Tibial nerve (tissue), 4 donors: ENCODE measurements around the gene PNPLA3. TPM values are rescaled to one million over a fixed set of nuclear protein-coding genes. Genes with fewer than 3 reads are reported as not detected.

Source experiments
- DNase-seq, 2 donors: peaks; one replicate each; pipeline ENCODE4 v3.0.0-alpha.2; 2019; ENCODE audit warnings: low spot score in 2 of 2
- H3K27ac ChIP-seq, 4 donors: fragments of 200-600 bp; sonication (generic) in 3 of 4; one replicate each; pipeline ENCODE4 v1.5.1; 2017 to 2019; ENCODE audit warnings: mild to moderate bottlenecking in 1 of 4
- H3K27me3 ChIP-seq, 2 donors: fragments of 200-600 bp; sonication (generic) in 1 of 2; one replicate each; pipeline versions ENCODE4 v1.5.1 to v1.6.0; 2017 to 2019
- H3K36me3 ChIP-seq, 3 donors: fragments of 200-600 bp; sonication (generic); one replicate each; pipeline ENCODE4 v1.5.1; 2018 to 2019
- H3K4me1 ChIP-seq, 4 donors: fragments of 200-600 bp; sonication (generic) in 3 of 4; one replicate each; pipeline ENCODE4 v1.5.1; 2017 to 2019
- H3K4me3 ChIP-seq, 4 donors: fragments of 200-600 bp; sonication (generic) in 3 of 4; one replicate each; pipeline ENCODE4 v1.5.1; 2017 to 2019; ENCODE audit warnings: mild to moderate bottlenecking in 1 of 4, moderate library complexity in 1 of 4
- H3K9me3 ChIP-seq, 4 donors: fragments of 200-600 bp; sonication (generic) in 3 of 4; one replicate each; pipeline ENCODE4 v1.5.1; 2017 to 2019
- CTCF ChIP-seq, 5 experiments: fragments of 200-600 bp in 3 of 5; fragments of 450-650 bp in 2 of 5; sonication (generic) in 3 of 5; IDR thresholded peaks; one replicate each; pipeline ENCODE4 v1.5.1; 2016 to 2019; ENCODE audit warnings: antibody characterized with exemption in 5 of 5, mild to moderate bottlenecking in 3 of 5, moderate library complexity in 2 of 5
- EP300 ChIP-seq, 2 donors: sonication (generic); formaldehyde crosslinking; IDR thresholded peaks; one replicate each; pipeline ENCODE4 v1.6.1; 2017; ENCODE audit warnings: antibody characterized with exemption in 2 of 2, mild to moderate bottlenecking in 1 of 2
- POLR2A ChIP-seq, 2 donors: fragments of 450-650 bp; IDR thresholded peaks; one replicate each; pipeline ENCODE4 v1.6.1; 2017; ENCODE audit warnings: antibody characterized with exemption in 2 of 2, mild to moderate bottlenecking in 2 of 2, moderate library complexity in 2 of 2
- WGBS, 2 donors: methylation state at CpG; one replicate each; pipeline ENCODE4 v1.1.5; 2018; 5-methylcytosine and 5-hydroxymethylcytosine counted together
- total RNA-seq, 4 donors: library from RNA; depleted of rRNA; stranded (reverse); fragments of >200 nt; gene quantifications; one replicate each; pipeline ENCODE4 v1.1.0, GENCODE V29; 2016

PNPLA3 gene
- total RNA-seq, 4 donors from 2014 or later = 0.44 to 9.3 (median 1.1) TPM

DNA sequence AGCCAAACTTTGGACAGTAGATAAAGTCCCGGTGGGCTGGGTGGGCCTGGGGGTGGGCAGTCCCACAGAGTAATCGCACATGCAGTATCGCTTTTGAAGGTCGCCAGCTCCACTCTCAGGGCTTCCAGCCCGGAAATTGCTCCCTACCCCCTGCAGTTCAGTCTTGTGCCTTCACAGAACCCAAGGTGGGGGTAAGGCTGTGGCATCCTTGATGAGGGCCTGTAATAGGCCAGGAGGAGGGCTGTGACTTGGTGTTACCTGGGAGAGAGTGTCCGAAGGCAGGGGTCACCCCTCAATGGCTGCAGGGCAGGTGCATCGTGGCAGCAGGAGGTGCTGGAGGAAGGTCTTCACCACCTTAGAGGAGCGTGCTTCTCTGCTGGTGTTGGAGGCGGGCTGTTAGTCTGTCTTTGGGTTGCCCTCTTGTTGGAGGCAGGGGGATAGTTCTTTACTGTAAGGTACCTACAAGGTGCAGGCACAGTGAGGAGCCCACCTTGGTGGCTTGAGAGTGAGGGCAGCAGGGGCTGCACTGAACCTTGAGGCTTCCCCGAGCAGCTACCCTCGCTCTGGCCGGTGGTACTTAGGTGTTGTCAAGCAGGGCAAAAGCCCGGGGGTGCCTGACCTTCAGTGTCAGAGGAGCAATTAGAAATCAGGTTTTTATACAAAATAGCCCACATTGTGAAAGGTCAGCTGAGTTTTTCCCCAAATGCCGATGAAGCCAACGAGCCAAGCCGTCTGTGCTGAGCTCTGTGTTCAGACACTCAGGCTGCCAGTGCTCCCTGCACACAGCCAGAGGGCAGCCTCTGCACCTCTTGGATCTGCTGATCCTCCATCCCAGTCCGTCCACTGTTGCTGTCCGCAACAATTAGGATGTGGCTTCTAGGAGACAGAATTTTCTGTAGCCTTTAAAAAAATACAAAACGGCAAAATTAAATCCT lies 53.5 kb downstream of the PNPLA3 start:
- Histone ChIP-seq H3K27me3 (no peaks in the 10 kb centered on the region), H3K9me3 (no peaks in the 10 kb centered on the region), H3K4me3 (no peak overlapping the region), H3K4me1 (no peaks in the 10 kb centered on the region), H3K27ac (no peak overlapping the region), H3K36me3 (peaks cover 3 to 92% (median 45%) of the 10 kb centered on the region in 3 donors)
- WGBS, 2 donors = 83 to 91% methylated on average over 19 of the region's 19 CpGs
- TF ChIP-seq POLR2A (IDR thresholded peaks at IDR 0.05) = no peak
- no peak for TF ChIP-seq CTCF (IDR thresholded peaks at IDR 0.05)
- no peak for TF ChIP-seq EP300 (IDR thresholded peaks at IDR 0.05)
- DNase-seq = no peak

DNA sequence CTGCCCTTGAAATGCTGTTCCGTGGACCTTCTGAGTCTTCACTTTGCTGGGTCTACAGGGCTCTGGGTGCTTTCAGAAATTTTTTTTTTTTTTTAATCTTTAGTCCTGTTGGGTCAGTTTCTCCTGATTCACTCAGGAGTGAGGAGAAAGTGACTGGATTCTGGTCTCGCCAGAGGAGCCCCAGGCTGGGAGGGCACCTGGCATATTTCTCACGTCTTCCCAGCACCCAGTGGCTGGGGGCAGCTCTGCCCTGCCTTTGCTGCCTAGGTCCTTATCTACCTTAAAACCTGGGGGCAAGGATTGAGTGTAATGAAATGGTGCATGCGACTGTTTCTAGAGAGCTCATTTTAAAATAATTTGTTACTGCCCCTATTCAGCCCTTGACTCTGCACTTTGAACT lies 55.0 kb downstream of the PNPLA3 start:
- Histone ChIP-seq H3K27ac (no peak overlapping the region), H3K36me3 (peaks cover 3 to 92% (median 40%) of the 10 kb centered on the region in 3 donors), H3K27me3 (no peaks in the 10 kb centered on the region), H3K4me1 (no peaks in the 10 kb centered on the region), H3K4me3 (no peak overlapping the region), H3K9me3 (no peaks in the 10 kb centered on the region)
- DNase-seq = no peak
- TF ChIP-seq EP300 (IDR thresholded peaks at IDR 0.05) (no peak), CTCF (IDR thresholded peaks at IDR 0.05) (no peak)
- 94% methylated on average over 4 of the region's 4 CpGs for WGBS, 2 donors

DNA sequence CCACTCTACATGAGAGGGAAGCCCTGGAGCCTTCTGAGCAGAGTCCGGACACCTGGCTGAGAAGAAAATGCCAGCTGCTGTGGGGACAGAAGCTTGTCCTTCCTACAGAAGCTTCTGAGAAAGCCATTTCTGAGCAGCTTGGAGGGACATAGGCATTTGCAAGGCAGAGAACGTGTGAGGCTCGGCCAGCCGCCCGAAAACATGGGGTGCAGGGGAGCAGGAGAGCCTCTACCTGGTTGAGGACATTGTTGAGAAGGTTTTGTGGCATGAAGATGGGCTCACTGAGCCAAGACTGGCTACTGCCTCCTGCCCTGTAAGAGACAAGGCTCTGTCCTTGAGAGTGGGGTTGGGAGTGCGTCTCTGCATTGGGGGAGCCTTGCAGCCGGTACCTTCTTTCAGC lies 57.0 kb downstream of the PNPLA3 start:
- H3K27me3 ChIP-seq = no peaks in the 10 kb centered on the region
- 92 to 97% methylated on average over 7 of the region's 7 CpGs for WGBS, 2 donors
- no peaks in the 10 kb centered on the region for H3K9me3 ChIP-seq
- DNase-seq = no peak
- H3K4me3 ChIP-seq = no peak overlapping the region
- TF ChIP-seq EP300 (IDR thresholded peaks at IDR 0.05) (no peak), POLR2A (IDR thresholded peaks at IDR 0.05) (no peak), CTCF (IDR thresholded peaks at IDR 0.05) (no peak)
- H3K27ac ChIP-seq = no peak overlapping the region
- H3K4me1 ChIP-seq = no peaks in the 10 kb centered on the region
- H3K36me3 ChIP-seq = peaks cover 2 to 92% (median 42%) of the 10 kb centered on the region in 3 donors

DNA sequence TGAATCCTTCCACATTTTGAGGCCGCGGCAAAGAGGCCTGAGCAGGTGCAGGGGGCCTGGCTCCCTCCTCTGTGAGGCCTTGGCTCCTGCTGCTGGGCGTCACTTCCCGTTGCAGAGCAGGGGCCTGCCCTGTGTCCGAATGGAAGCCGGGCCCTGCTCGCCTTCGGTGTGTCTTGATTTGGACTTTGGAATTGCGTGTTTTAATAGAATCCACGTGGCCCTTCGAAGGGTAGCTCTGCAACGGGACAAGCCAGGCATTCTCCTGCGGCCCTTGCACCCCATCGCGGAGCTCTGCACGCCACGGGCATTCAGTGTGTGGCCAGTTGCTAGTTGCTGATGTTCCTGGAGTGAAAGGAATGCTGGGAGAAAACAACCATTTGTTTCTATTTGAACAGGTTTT lies 57.4 kb downstream of the PNPLA3 start:
- H3K27ac ChIP-seq = no peak overlapping the region
- H3K27me3 ChIP-seq = no peaks in the 10 kb centered on the region
- H3K4me1 ChIP-seq = no peaks in the 10 kb centered on the region
- no peak for TF ChIP-seq CTCF (IDR thresholded peaks at IDR 0.05)
- TF ChIP-seq POLR2A (IDR thresholded peaks at IDR 0.05) = no peak
- TF ChIP-seq EP300 (IDR thresholded peaks at IDR 0.05) = no peak
- DNase-seq = no peak
- no peaks in the 10 kb centered on the region for H3K9me3 ChIP-seq
- 93 to 96% methylated on average over 16 to 17 of the region's 17 CpGs for WGBS, 2 donors
- H3K36me3 ChIP-seq = peaks cover 2 to 92% (median 38%) of the 10 kb centered on the region in 3 donors
- no peak overlapping the region for H3K4me3 ChIP-seq

DNA sequence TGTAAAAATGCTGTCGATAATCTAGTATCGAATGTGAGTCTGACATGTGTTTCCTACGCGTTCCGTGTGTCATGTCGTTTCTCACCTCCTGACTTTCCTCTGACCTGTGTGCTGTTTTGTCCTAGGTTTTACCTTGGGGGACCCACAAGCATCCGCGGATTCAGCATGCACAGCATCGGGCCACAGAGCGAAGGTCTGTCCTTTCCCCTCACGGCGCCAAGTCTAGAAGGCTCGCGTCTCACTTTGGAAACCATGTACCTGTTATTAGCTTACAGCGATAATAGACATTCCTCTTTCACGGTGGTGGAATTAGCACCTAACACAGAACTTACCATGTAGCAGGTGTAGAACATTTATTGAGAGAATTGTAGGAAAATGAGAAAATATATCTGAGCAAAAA lies 60.2 kb downstream of the PNPLA3 start:
- no peaks in the 10 kb centered on the region for H3K4me1 ChIP-seq
- WGBS, 2 donors = 97 to 98% methylated on average over 16 of the region's 16 CpGs
- H3K27me3 ChIP-seq = no peaks in the 10 kb centered on the region
- no peak overlapping the region for H3K4me3 ChIP-seq
- TF ChIP-seq EP300 (IDR thresholded peaks at IDR 0.05) (no peak), CTCF (IDR thresholded peaks at IDR 0.05) (no peak), POLR2A (IDR thresholded peaks at IDR 0.05) (no peak)
- H3K36me3 ChIP-seq = peaks cover 2 to 93% (median 26%) of the 10 kb centered on the region in 3 donors
- DNase-seq = no peak
- H3K27ac ChIP-seq = no peak overlapping the region
- no peaks in the 10 kb centered on the region for H3K9me3 ChIP-seq
